ENCODE data around the gene HES5.

DNA sequence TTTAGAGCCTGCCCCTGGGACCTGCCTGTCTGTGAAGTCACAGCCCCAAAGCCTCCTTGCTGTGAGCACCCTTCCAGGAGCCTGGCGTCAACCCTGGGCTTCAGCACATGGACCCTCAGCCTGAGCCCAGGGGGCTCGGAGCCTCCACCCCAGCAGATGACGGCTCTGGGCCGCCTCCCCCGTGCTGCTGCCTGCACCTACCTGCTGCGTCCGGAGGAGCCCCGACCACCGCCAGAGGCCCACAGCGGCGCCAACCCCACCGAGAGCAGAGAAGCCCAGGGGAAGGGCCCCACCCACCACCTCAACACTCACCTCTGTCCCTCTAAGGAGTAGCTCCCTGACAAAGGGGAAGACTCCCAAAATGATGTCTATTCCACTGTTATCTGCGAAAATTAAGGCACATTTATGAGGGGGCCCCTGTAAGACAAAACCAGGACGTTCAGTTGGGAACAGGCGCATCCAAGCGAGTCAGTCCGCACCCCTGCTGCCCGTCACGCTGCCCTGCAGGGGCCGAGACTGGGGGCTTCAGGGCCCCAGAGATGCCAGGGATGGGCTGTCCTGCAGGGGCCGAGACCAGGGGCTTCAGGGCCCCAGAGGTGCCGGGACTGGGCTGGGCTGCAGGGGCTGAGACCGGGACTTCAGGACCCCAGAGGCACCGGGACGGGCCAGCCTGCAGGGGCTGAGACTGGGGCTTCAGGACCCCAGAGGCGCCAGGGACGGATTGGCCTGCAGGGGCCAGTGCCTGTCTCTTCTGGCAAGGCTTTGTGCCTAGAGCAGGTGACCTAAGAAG lies 19.5 kb downstream of the HES5 start:
- TF ChIP-seq, protein P1, sequence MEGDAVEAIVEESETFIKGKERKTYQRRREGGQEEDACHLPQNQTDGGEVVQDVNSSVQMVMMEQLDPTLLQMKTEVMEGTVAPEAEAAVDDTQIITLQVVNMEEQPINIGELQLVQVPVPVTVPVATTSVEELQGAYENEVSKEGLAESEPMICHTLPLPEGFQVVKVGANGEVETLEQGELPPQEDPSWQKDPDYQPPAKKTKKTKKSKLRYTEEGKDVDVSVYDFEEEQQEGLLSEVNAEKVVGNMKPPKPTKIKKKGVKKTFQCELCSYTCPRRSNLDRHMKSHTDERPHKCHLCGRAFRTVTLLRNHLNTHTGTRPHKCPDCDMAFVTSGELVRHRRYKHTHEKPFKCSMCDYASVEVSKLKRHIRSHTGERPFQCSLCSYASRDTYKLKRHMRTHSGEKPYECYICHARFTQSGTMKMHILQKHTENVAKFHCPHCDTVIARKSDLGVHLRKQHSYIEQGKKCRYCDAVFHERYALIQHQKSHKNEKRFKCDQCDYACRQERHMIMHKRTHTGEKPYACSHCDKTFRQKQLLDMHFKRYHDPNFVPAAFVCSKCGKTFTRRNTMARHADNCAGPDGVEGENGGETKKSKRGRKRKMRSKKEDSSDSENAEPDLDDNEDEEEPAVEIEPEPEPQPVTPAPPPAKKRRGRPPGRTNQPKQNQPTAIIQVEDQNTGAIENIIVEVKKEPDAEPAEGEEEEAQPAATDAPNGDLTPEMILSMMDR (optimal IDR thresholded peaks at IDR 0.05 in 1 of 3, IDR thresholded peaks at IDR 0.05 in 1 of 3, conservative IDR thresholded peaks at IDR 0.05 in 1 of 3; ENCODE audit: extremely low read depth in 1 of 3, insufficient read depth in 2 of 3, low read length in 3 of 3): no peak
- TF ChIP-seq EZH2 (IDR thresholded peaks at IDR 0.05; ENCODE audit: low read length): no peak

All from keratinocyte (primary cell).